Neural cell (in vitro differentiated cells): ENCODE results near the gene MDFIC2. TPM values are rescaled to one million over a fixed set of nuclear protein-coding genes. Genes with fewer than 3 reads are reported as not detected.

Source experiments
- H2AFZ ChIP-seq: fragments of 200-600, 300-800 bp; sonication (generic), shearing (Covaris generic); 2 replicates; pipeline ENCODE4 v1.6.0; 2014; ENCODE audit warnings: low read depth, mild to moderate bottlenecking, antibody characterized with exemption, low read length, moderate library complexity
- H3F3A ChIP-seq: fragments of 200-600 bp; shearing (Covaris generic); 2 replicates; pipeline ENCODE4 v1.6.1; 2016; ENCODE audit warnings: mild to moderate bottlenecking, moderate library complexity, mixed read lengths, antibody characterized with exemption, low read length; ENCODE audit not compliant: insufficient read depth, poor library complexity, severe bottlenecking
- H3K27ac ChIP-seq: fragments of 200-600, 300-800 bp; sonication (generic), shearing (Covaris generic); 2 replicates; pipeline ENCODE4 v1.5.1; 2014; ENCODE audit warnings: mild to moderate bottlenecking, low read length, moderate library complexity
- H3K27me3 ChIP-seq: fragments of 300-800, 200-600 bp; sonication (generic), shearing (Covaris generic); 2 replicates; pipeline ENCODE4 v1.6.0; 2014; ENCODE audit warnings: mild to moderate bottlenecking, low read depth, low read length, moderate library complexity; ENCODE audit not compliant: insufficient read depth
- H3K36me3 ChIP-seq: fragments of 300-800, 200-600 bp; sonication (generic), shearing (Covaris generic); 2 replicates; pipeline ENCODE4 v1.5.1; 2014; ENCODE audit warnings: mild to moderate bottlenecking, antibody characterized with exemption, low read length, moderate library complexity; ENCODE audit not compliant: insufficient read depth
- H3K4me2 ChIP-seq: fragments of 300-800, 200-600 bp; sonication (generic), shearing (Covaris generic); 2 replicates; pipeline ENCODE4 v1.6.0; 2014; ENCODE audit warnings: mild to moderate bottlenecking, low read length
- H3K4me3 ChIP-seq: fragments of 300-800, 200-600 bp; sonication (generic), shearing (Covaris generic); 2 replicates; pipeline ENCODE4 v1.5.1; 2014; ENCODE audit warnings: mild to moderate bottlenecking, low read length, moderate library complexity
- H3K79me2 ChIP-seq: fragments of 200-600 bp; shearing (Covaris generic); replicated peaks from 2 replicates; pipeline ENCODE4 v1.6.0; 2014; ENCODE audit warnings: mild to moderate bottlenecking, low read length, moderate library complexity; ENCODE audit not compliant: insufficient read depth
- H3K9ac ChIP-seq: fragments of 300-800, 200-600 bp; sonication (generic), shearing (Covaris generic); 2 replicates; pipeline ENCODE4 v1.6.1; 2016; ENCODE audit warnings: mild to moderate bottlenecking, low read length, mixed read lengths
- H3K9me2 ChIP-seq: fragments of 200-600 bp; shearing (Covaris generic); 2 replicates; pipeline ENCODE4 v1.6.1; 2016; ENCODE audit warnings: mild to moderate bottlenecking, low read length, mixed read lengths; ENCODE audit not compliant: insufficient read depth
- H3K9me3 ChIP-seq: fragments of 200-600, 300-800 bp; sonication (generic), shearing (Covaris generic); 2 replicates; pipeline ENCODE4 v1.6.1; 2016; ENCODE audit warnings: mild to moderate bottlenecking, mixed run types, low read length, moderate library complexity, mixed read lengths
- H4K20me1 ChIP-seq: fragments of 200-600 bp; shearing (Covaris generic); 2 replicates; pipeline ENCODE4 v1.6.1; 2016; ENCODE audit warnings: mild to moderate bottlenecking, mixed run types; ENCODE audit not compliant: insufficient read depth
- EP300 ChIP-seq: fragments of 450-650 bp; conservative IDR thresholded peaks from 2 replicates; pipeline ENCODE4 v1.6.1; 2014; ENCODE audit warnings: antibody characterized with exemption, mild to moderate bottlenecking, moderate library complexity; ENCODE audit not compliant: poor library complexity, severe bottlenecking
- EZH2 ChIP-seq: fragments of 200-600, 300-800 bp; shearing (Covaris generic), sonication (generic); IDR thresholded peaks from 2 replicates; pipeline ENCODE4 v1.6.1; 2014; ENCODE audit warnings: antibody characterized with exemption, low read length, borderline replicate concordance, mild to moderate bottlenecking; ENCODE audit not compliant: insufficient read depth, poor library complexity, severe bottlenecking
- MXI1 ChIP-seq: fragments of 450-650 bp; conservative IDR thresholded peaks from 2 replicates; pipeline ENCODE4 v1.6.1; 2014; ENCODE audit warnings: antibody characterized with exemption, mild to moderate bottlenecking; ENCODE audit not compliant: poor library complexity, severe bottlenecking
- POLR2AphosphoS5 ChIP-seq: IDR thresholded peaks from 2 replicates; pipeline ENCODE4 v1.6.1; 2012
- RAD21 ChIP-seq: fragments of 450-650 bp; conservative IDR thresholded peaks from 2 replicates; pipeline ENCODE4 v1.6.1; 2014; ENCODE audit warnings: antibody characterized with exemption, mild to moderate bottlenecking, moderate library complexity
- SMC3 ChIP-seq: fragments of 450-650 bp; conservative IDR thresholded peaks from 2 replicates; pipeline ENCODE4 v1.6.1; 2014; ENCODE audit warnings: antibody characterized with exemption, mild to moderate bottlenecking, moderate library complexity; ENCODE audit not compliant: poor library complexity
- TAF1 ChIP-seq: IDR thresholded peaks from 2 replicates; pipeline ENCODE4 v1.6.1; 2012; ENCODE audit warnings: low read depth
- polyA plus RNA-seq: library from polyadenylated mRNA; depleted of rRNA; stranded (reverse); fragments of >200 nt; gene quantifications from 2 replicates; pipeline ENCODE4 v1.2.3, GENCODE V29; 2014
- TF ChIP-seq, protein P1 (sequence below): fragments of 450-650 bp; IDR thresholded peaks from 2 replicates; pipeline ENCODE4 v1.5.1; 2014; ENCODE audit warnings: antibody characterized with exemption, mild to moderate bottlenecking, moderate library complexity; ENCODE audit not compliant: poor library complexity, severe bottlenecking
- TF ChIP-seq, protein P2 (sequence below): IDR thresholded peaks from 2 replicates; pipeline ENCODE4 v1.6.1; 2012; ENCODE audit warnings: borderline replicate concordance

Gene MDFIC2
- polyA plus RNA-seq, 1 donor from 2014 or later: not detected

DNA sequence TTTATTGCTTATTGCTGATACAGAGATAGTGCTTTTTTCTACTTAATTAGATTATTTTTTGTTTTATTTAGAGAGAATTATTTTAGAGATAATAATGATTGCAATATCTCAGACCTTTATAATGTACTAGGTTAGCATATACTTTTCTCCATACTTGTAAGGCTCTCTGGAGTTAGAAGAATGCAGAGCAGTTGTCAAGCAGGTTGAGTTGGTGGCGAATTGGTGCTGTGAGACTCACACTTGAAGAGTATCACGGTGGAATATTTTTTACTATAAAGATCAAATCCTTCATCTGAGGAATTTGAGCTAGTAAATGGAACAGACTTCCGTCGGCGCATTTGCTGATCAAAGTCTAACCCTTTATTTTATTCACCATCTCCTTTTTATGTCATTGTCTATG, 47.3 kb upstream of the MDFIC2 start:
- Histone ChIP-seq H3K36me3 (no peaks in the 10 kb centered on the region), H3K27ac (no peak overlapping the region), H4K20me1 (no peaks in the 10 kb centered on the region), H3K9ac (no peak overlapping the region), H3F3A (no peaks in the 10 kb centered on the region), H3K27me3 (no peaks in the 10 kb centered on the region), H3K4me2 (no peak overlapping the region), H2AFZ (no peak overlapping the region), H3K9me2 (no peaks in the 10 kb centered on the region), H3K9me3 (peaks cover 8% of the 10 kb centered on the region), H3K4me3 (no peak overlapping the region), H3K79me2 (no peaks in the 10 kb centered on the region)
- TF ChIP-seq RAD21: no peak
- no peak for TF ChIP-seq MXI1
- TF ChIP-seq POLR2AphosphoS5: no peak
- no peak for TF ChIP-seq EZH2
- TF ChIP-seq EP300: no peak
- TF ChIP-seq TAF1: no peak
- TF ChIP-seq, protein P1, sequence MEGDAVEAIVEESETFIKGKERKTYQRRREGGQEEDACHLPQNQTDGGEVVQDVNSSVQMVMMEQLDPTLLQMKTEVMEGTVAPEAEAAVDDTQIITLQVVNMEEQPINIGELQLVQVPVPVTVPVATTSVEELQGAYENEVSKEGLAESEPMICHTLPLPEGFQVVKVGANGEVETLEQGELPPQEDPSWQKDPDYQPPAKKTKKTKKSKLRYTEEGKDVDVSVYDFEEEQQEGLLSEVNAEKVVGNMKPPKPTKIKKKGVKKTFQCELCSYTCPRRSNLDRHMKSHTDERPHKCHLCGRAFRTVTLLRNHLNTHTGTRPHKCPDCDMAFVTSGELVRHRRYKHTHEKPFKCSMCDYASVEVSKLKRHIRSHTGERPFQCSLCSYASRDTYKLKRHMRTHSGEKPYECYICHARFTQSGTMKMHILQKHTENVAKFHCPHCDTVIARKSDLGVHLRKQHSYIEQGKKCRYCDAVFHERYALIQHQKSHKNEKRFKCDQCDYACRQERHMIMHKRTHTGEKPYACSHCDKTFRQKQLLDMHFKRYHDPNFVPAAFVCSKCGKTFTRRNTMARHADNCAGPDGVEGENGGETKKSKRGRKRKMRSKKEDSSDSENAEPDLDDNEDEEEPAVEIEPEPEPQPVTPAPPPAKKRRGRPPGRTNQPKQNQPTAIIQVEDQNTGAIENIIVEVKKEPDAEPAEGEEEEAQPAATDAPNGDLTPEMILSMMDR: no peak
- TF ChIP-seq, protein P2, sequence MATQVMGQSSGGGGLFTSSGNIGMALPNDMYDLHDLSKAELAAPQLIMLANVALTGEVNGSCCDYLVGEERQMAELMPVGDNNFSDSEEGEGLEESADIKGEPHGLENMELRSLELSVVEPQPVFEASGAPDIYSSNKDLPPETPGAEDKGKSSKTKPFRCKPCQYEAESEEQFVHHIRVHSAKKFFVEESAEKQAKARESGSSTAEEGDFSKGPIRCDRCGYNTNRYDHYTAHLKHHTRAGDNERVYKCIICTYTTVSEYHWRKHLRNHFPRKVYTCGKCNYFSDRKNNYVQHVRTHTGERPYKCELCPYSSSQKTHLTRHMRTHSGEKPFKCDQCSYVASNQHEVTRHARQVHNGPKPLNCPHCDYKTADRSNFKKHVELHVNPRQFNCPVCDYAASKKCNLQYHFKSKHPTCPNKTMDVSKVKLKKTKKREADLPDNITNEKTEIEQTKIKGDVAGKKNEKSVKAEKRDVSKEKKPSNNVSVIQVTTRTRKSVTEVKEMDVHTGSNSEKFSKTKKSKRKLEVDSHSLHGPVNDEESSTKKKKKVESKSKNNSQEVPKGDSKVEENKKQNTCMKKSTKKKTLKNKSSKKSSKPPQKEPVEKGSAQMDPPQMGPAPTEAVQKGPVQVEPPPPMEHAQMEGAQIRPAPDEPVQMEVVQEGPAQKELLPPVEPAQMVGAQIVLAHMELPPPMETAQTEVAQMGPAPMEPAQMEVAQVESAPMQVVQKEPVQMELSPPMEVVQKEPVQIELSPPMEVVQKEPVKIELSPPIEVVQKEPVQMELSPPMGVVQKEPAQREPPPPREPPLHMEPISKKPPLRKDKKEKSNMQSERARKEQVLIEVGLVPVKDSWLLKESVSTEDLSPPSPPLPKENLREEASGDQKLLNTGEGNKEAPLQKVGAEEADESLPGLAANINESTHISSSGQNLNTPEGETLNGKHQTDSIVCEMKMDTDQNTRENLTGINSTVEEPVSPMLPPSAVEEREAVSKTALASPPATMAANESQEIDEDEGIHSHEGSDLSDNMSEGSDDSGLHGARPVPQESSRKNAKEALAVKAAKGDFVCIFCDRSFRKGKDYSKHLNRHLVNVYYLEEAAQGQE: no peak
- no peak for TF ChIP-seq SMC3

DNA sequence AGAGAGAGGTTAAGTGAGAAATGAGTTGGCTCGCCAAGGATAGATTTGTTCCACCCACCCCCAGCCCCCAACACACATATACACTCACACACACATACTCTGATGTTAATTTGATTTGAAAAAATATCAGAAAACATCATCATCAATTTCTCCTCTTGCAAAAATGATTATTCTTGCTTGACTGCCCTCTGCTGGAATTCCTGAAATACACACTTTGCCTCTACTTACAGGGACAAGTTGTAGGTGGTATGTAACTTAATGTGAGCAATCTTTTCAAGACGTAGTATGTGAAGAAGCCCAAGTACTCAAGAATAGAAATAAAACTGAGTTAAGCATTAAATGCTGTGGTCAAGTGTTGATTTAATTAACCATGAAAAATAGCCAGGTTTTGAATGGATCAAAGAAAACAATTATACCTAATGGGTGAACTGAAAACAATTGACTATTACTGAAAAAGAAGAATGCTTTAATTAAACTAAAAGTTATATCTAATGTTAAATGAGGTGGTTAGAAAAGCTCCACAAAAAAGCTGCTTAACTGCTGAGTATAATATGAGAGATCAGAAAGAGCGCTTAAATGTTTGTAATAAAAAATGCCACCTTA, 46.6 kb upstream of the MDFIC2 start:
- Histone ChIP-seq H3K9ac (no peak overlapping the region), H3K27me3 (no peaks in the 10 kb centered on the region), H3K9me3 (peaks cover 2% of the 10 kb centered on the region), H2AFZ (no peak overlapping the region), H3K27ac (no peak overlapping the region), H3K79me2 (no peaks in the 10 kb centered on the region), H3K36me3 (no peaks in the 10 kb centered on the region), H3K4me3 (no peak overlapping the region), H3F3A (no peaks in the 10 kb centered on the region), H3K4me2 (no peak overlapping the region), H4K20me1 (no peaks in the 10 kb centered on the region), H3K9me2 (no peaks in the 10 kb centered on the region)
- TF ChIP-seq, protein P1: peak; percentile 83
- TF ChIP-seq EP300 (no peak), MXI1 (no peak), RAD21 (peak; percentile 86), SMC3 (peak; percentile 88)
